Measurements from ENCODE around the gene PLLP.

PLLP gene

DNA sequence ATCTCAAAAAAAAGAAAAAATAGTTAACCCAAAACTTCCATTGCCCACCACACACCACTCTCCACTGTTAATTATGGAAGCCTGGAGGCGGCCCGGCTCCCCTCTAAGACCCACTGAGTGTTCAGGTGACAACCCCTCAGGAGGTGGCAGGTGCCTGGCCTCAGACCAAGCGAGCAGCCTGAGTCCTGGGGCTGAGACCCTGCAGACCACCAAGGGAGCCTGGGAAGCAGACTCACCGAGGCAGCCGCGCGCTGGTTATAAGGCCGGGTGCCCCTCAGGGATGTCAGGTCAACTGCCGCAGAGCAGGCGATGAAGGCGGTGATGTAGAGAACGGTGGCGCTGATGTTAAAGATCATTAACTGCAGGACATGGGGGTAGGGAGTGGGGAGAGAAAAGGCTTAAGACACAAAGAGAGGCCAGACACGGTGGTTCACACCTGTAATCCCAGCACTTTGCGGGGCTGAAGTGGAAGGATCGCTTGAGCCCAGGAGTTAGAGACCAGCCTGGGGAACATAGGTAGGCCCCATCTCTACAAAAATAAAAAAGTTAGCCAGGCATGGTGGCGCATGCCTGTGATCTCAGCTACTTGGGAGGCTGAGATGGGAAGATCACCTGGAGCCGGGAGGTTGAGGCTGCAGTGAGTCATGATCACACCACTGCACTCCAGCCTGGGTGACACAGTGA is 26.1 kb downstream of the PLLP start:
- no peak for TF ChIP-seq ZFX (IDR thresholded peaks at IDR 0.05)
- TF ChIP-seq, protein P1, sequence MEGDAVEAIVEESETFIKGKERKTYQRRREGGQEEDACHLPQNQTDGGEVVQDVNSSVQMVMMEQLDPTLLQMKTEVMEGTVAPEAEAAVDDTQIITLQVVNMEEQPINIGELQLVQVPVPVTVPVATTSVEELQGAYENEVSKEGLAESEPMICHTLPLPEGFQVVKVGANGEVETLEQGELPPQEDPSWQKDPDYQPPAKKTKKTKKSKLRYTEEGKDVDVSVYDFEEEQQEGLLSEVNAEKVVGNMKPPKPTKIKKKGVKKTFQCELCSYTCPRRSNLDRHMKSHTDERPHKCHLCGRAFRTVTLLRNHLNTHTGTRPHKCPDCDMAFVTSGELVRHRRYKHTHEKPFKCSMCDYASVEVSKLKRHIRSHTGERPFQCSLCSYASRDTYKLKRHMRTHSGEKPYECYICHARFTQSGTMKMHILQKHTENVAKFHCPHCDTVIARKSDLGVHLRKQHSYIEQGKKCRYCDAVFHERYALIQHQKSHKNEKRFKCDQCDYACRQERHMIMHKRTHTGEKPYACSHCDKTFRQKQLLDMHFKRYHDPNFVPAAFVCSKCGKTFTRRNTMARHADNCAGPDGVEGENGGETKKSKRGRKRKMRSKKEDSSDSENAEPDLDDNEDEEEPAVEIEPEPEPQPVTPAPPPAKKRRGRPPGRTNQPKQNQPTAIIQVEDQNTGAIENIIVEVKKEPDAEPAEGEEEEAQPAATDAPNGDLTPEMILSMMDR (conservative IDR thresholded peaks at IDR 0.05), result no peak
- no peak overlapping the region for H3K27ac ChIP-seq

DNA sequence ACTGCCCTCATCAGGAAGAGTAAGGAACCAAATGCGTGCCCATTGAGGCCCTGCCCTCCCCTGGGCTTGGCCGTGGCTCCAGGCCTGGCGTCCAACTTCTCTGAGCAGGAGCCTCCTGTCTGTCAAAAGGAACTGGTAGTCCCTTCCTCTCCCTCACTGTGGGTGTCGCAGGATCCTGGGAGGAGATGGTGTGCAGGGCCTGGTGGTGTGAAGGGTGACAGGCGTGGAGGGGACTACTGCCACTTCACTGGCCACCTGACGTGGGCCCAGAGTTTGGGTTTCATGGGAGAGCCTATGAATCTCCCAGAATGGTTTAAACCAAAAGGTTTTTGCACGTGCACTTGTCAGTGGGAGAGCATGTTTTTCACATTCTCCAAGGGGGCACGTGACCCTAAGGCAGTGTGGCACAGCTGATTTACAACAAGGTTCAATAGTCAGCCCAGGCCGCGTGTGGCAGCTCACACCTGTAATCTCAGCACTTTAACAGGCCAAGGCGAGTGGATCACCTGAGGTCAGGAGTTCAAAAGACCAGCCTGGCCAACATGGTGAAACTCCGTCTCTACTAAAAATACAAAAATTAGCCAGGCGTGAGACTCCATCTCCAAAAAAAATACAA is 26.9 kb downstream of the PLLP start:
- H3K27ac ChIP-seq, result no peak overlapping the region
- TF ChIP-seq, protein P1 (conservative IDR thresholded peaks at IDR 0.05), result no peak
- TF ChIP-seq ZFX (IDR thresholded peaks at IDR 0.05), result no peak

DNA sequence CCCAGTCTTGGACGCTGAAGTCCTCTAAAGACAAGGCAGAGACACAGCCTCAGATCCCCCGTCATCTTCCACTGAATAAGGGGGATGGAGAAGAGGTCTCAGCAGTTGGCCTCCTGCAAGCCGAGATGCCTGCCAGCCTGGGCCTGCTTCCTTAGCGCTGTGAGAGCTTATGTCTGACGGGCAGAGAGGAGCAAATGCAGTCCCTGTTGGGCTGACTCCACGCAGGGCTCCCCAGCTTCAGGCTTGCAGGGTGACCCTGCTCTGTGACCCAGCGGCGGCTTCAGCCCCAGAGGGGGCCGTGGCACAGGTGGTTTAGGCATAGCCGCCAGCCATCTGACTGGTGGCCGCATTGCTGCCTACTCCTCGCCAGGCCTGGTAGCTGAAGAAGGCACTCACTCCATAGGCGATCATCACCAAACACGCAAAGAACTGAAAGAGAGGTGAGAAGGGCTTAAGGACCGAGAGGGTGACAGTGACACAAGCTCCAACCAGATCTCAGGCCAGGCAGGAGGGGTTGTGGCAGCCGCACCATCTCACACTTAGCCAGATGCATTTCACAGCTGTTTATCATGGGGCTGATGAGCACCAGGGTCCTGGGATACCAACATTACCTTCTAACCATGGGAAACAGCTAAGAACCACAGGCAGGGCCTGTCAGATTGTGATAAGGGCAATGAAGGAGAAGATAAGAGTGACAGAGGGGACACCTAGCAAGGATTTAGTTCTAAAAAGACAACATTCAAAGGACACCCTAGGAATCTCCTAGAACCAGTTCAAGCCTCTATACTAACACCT is 27.7 kb downstream of the PLLP start:
- no peak overlapping the region for H3K27ac ChIP-seq
- TF ChIP-seq, protein P1 (conservative IDR thresholded peaks at IDR 0.05), result no peak
- TF ChIP-seq ZFX (IDR thresholded peaks at IDR 0.05), result no peak

DNA sequence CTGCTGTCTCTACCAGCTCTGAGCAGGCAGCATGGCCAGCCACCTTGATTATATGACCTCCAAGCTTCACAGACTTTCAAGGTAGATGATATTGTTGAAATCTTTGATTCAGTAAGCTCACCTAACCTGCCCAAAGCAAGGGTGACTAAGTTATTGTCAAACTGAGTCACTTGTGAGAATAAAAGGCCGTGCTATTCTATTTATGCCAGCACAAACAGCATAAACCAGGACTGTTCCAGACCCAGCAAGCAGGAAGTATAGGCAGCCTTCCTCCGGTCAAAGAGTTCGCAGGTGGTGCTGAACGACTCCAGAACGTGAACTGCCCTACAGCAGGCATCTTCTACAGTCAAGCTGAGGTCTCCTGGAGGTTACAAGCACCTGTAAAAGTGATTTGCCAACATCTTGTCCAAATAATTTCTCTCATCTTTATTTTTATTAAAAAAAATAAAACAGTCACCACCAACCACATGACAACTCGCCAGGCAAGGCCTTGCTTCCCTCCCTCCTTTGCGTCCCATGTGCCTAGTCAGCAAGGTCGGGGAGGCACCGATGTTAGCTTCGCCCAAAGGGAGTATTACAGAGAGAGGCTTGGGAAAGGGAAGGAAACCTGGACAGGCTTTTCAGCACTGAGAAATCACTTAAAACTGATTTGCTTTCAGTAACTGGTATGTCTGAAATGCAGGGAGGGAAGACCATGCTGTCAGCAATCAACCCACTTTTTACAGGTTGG is 28.6 kb downstream of the PLLP start:
- H3K27ac ChIP-seq, result no peak overlapping the region
- TF ChIP-seq ZFX (IDR thresholded peaks at IDR 0.05), result no peak
- TF ChIP-seq, protein P1 (conservative IDR thresholded peaks at IDR 0.05), result no peak

DNA sequence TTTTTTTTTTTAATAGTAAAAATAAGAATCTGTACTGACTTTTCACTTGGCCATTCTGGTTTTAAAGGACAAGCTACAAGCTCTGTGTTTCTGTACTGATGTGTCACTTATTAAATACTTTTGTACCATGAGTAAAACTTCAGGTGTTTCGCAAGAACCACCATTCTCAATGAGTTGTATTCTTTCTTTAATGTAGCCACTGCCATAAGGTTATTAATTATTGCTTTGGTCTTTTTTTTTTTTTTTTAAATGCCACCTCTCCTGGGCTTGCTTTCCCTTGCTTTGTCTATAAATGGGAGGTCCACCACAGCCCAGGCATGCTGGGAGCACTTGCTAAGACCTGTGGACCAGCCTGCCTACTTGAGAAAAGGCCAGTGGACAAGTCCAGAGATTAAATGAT is 31.0 kb downstream of the PLLP start:
- no peak overlapping the region for H3K27ac ChIP-seq
- TF ChIP-seq ZFX (IDR thresholded peaks at IDR 0.05), result no peak
- TF ChIP-seq, protein P1 (conservative IDR thresholded peaks at IDR 0.05), result no peak

DNA sequence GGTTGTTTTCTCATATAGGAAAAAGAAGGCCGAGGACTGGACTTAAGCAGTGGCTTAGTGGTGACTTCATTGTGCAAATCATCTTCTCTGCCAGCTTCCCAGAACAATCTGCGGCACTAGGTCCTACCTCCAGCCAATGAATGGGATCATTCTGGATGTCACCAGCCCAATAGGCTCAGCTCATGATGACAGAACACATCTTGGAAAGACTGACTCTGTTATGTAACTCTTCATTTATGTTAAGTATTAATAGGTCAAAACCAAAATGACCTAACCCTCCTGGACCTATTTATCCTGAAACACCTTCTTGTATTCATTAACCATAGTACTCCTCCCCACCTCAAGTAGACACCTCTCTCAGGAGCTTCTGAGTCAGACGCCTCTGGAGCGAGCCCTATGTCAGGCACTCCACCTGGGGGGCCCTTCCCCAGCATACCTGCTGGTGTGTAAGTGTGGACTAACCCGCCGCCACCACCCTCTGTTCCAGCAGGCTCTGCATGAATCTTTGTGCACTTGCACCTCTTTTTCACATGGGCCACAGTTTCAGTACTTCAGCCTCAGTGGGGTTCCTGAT is 32.2 kb downstream of the PLLP start:
- H3K27ac ChIP-seq, result no peak overlapping the region
- no peak for TF ChIP-seq ZFX (IDR thresholded peaks at IDR 0.05)
- TF ChIP-seq, protein P1 (conservative IDR thresholded peaks at IDR 0.05), result no peak

All from C4-2B (cell line).